HEK293T (cell line): ENCODE results near the gene CHD6.

Experiments used
- CTCF ChIA-PET: fragments of 350-600 bp; formaldehyde crosslinking; extraction: SDS; loops from one replicate; lab custom pipeline; 2021; ENCODE audit warnings: antibody characterized with exemption, inconsistent platforms; lab: Yijun Ruan, JAX
- POLR2A ChIA-PET: fragments of 350-600 bp; formaldehyde crosslinking; extraction: SDS; loops from one replicate; lab custom pipeline; 2020; ENCODE audit warnings: antibody characterized with exemption, inconsistent platforms; lab: Yijun Ruan, JAX
- DNase-seq: peaks from one replicate; pipeline ENCODE4 v3.0.0; 2012; ENCODE audit warnings: mixed read lengths; ENCODE audit errors: extremely low spot score
- ARNT ChIP-seq: fragments of 450-650 bp; IDR thresholded peaks from 2 replicates; pipeline ENCODE4 v1.6.1; 2017; ENCODE audit warnings: mild to moderate bottlenecking
- BHLHE40 ChIP-seq: fragments of 450-650 bp; IDR thresholded peaks from 2 replicates; pipeline ENCODE4 v1.6.1; 2016; ENCODE audit warnings: mild to moderate bottlenecking, moderate library complexity, borderline replicate concordance
- CTBP1 ChIP-seq: fragments of 450-650 bp; IDR thresholded peaks from 2 replicates; pipeline ENCODE4 v1.6.1; 2016; ENCODE audit warnings: borderline replicate concordance
- ELF4 ChIP-seq: fragments of 450-650 bp; IDR thresholded peaks from 2 replicates; pipeline ENCODE4 v1.6.1; 2017; ENCODE audit warnings: antibody characterized with exemption
- FOXA1 ChIP-seq: fragments of 450-650 bp; IDR thresholded peaks from 2 replicates; pipeline ENCODE4 v1.6.1; 2016; ENCODE audit warnings: mild to moderate bottlenecking
- FOXK2 ChIP-seq: fragments of 450-650 bp; IDR thresholded peaks from 2 replicates; pipeline ENCODE4 v1.6.1; 2016; ENCODE audit warnings: mild to moderate bottlenecking
- FOXM1 ChIP-seq: fragments of 450-650 bp; IDR thresholded peaks from 2 replicates; pipeline ENCODE4 v1.6.1; 2017; ENCODE audit warnings: mild to moderate bottlenecking, borderline replicate concordance
- HDGF ChIP-seq: fragments of 450-650 bp; IDR thresholded peaks from 2 replicates; pipeline ENCODE4 v1.6.1; 2017; ENCODE audit warnings: antibody characterized with exemption, borderline replicate concordance
- L3MBTL2 ChIP-seq: fragments of 450-650 bp; conservative IDR thresholded peaks from 2 replicates; pipeline ENCODE4 v1.6.1; 2016; ENCODE audit warnings: mild to moderate bottlenecking
- LEF1 ChIP-seq: fragments of 450-650 bp; IDR thresholded peaks from 2 replicates; pipeline ENCODE4 v1.6.1; 2017; ENCODE audit warnings: mild to moderate bottlenecking, borderline replicate concordance
- NFRKB ChIP-seq: fragments of 450-650 bp; IDR thresholded peaks from 2 replicates; pipeline ENCODE4 v1.6.1; 2016; ENCODE audit warnings: mild to moderate bottlenecking, moderate library complexity
- SP1 ChIP-seq: fragments of 450-650 bp; IDR thresholded peaks from 2 replicates; pipeline ENCODE4 v1.6.1; 2017
- SUZ12 ChIP-seq: fragments of 450-650 bp; IDR thresholded peaks from 2 replicates; pipeline ENCODE4 v1.6.1; 2016; ENCODE audit warnings: mild to moderate bottlenecking
- TARDBP ChIP-seq: fragments of 450-650 bp; IDR thresholded peaks from 2 replicates; pipeline ENCODE4 v1.6.1; 2016
- ZNF384 ChIP-seq: fragments of 450-650 bp; IDR thresholded peaks from 2 replicates; pipeline ENCODE4 v1.6.1; 2016
- TF ChIP-seq, protein P1 (sequence below): fragments of 450-650 bp; IDR thresholded peaks from 2 replicates; pipeline ENCODE4 v1.6.1; 2016

Gene CHD6

DNA sequence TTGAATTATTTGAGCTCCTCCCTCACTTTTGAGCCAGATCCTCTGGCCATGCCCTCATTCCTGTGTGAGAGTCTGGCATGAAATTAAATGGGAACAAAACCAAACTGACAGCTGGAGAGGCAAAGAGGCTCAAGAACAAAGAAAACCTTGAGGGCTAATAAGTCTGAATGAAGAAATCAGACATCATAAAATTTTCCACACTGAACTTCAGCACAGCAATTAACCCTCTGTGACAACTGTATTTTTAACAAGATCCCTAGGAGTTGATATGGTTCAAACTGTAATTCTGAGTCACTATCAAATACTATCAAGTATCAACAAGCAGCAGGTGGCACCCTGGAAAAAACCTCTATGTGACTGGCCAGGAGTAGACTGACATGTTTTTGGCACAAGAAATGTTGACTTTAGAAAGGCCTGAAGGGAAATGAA lies 142.2 kb downstream of the CHD6 start:
- no peak for DNase-seq
- TF ChIP-seq, protein P1, sequence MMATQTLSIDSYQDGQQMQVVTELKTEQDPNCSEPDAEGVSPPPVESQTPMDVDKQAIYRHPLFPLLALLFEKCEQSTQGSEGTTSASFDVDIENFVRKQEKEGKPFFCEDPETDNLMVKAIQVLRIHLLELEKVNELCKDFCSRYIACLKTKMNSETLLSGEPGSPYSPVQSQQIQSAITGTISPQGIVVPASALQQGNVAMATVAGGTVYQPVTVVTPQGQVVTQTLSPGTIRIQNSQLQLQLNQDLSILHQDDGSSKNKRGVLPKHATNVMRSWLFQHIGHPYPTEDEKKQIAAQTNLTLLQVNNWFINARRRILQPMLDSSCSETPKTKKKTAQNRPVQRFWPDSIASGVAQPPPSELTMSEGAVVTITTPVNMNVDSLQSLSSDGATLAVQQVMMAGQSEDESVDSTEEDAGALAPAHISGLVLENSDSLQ, result peak; percentile 71
- TF ChIP-seq ELF4 (no peak), CTBP1 (no peak)
- CTCF ChIA-PET, result no interaction called here
- POLR2A ChIA-PET, result no interaction called here

DNA sequence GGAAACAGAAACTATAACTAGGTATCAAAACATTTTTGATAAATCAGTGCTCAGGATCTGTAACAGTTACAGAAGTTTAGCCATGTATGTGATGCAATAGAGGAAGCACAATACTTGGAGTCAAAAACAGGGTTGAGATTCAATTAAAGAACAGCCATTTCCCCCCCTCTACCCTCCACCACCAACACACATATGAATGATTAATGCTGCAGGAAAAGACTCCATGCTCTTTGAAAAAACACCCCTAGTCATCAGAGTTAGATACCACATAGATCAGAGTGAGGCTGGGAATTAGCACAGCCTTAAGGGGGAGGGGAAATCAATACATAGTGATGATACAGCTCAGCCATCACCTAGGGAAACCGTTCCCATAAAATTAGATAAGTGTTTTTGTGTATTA lies 142.7 kb downstream of the CHD6 start:
- TF ChIP-seq SUZ12, result no peak
- TF ChIP-seq ARNT, result no peak
- no peak for TF ChIP-seq HDGF
- no peak for TF ChIP-seq LEF1
- TF ChIP-seq FOXM1, result no peak
- no peak for TF ChIP-seq TARDBP
- TF ChIP-seq BHLHE40, result no peak
- no peak for TF ChIP-seq SP1
- TF ChIP-seq, protein P1, result no peak
- TF ChIP-seq CTBP1, result no peak
- TF ChIP-seq FOXA1, result no peak
- no peak for TF ChIP-seq NFRKB
- no peak for TF ChIP-seq ZNF384
- TF ChIP-seq FOXK2, result no peak
- no peak for TF ChIP-seq L3MBTL2
- no peak for TF ChIP-seq ELF4
- POLR2A ChIA-PET, result no interaction called here
- DNase-seq, result no peak
- CTCF ChIA-PET, result no interaction called here

DNA sequence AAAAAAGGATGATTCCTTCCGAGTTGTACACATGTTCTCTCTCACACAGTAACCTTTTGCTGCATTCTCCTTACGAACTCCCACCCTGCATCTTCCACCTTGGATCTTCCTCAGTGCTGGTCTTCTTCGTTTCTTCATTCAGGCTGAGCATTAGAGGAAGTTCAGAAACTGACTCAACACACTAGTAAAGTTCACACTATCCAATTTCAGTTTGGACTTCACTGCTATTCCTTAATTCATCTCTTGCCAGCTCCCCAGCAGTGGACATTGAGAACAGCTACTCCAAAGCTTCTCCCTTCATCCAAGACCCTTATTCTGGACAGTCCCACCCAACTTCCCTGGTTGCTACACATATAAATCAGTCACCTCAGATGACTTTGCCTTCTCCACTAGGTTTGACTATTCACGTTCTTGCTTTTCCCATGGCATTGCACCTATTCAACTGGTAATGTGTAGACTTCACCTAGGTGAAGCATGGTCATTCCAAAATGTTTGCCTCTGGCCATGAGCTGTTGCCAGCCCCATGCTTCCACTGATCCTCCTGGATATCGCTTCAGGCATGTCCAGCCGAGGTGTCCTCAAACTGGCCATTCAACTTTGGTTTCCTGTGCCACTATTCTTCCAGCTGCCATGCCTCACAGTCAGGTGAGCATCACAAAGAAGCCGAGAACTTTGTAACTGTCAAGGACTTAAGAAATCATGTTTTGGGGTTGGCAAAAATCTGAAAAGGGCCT lies 147.6 kb downstream of the CHD6 start:
- CTCF ChIA-PET, result no interaction called here
- TF ChIP-seq SUZ12 (no peak), BHLHE40 (no peak), LEF1 (no peak), L3MBTL2 (no peak), ARNT (no peak), SP1 (no peak), FOXA1 (no peak), ZNF384 (no peak), ELF4 (no peak), NFRKB (no peak), FOXK2 (no peak), FOXM1 (no peak), TARDBP (no peak), HDGF (no peak), CTBP1 (no peak)
- TF ChIP-seq, protein P1, result no peak
- POLR2A ChIA-PET, result no interaction called here
- DNase-seq, result no peak

DNA sequence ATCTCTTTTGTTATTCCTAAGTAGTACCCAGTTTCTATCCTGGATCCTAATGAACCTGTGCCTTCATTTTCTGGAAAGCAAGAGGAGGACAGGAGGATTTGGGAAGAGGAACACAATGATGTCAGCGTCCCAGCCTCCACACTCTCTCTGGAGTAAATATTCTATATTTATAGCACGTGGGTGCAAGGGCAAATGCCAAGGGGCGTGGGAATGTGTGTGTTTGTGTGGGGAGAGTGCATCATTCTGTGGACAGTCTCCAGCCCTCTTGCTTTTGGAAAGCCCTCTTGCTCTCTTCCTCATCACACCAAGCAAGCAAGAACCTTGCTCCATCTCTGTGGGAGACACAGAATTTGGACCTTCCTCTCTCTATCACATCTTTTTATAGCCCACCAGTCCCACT lies 148.3 kb downstream of the CHD6 start:
- TF ChIP-seq TARDBP (no peak), FOXA1 (no peak), FOXM1 (no peak), SP1 (no peak), ELF4 (no peak)
- no peak for DNase-seq
- ChIA-PET CTCF (no interaction called here), POLR2A (no interaction called here)

DNA sequence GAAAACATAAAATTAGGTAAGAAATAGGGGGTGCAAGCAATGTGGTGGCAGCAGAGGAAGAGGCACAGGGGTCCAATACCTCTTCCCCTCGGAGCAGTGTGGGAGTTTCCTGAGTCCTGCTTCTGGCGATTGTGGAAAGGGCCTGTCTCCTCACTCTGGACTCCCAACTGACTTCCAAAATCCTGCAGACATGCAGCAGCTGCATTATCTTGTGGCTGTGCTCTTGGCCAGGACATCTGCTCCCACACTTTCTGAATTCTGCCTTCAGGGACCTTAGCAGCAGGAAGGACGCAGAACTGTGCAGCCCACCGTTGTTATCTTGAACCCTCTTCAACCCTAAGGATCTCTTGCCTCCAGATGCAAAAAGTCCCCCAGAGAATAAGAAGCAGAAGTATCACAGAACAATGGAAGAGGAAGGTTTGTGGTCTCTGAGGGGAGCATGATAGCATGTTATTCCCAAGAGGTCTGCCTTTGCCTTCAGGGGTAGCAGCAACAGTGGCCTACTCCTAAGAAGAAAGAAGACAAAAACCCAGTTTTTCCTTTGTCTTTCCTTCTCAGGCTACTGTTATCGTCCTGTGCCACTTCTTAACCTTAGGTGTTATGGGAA lies 149.1 kb downstream of the CHD6 start:
- no peak for TF ChIP-seq ZNF384
- no peak for TF ChIP-seq LEF1
- no peak for TF ChIP-seq TARDBP
- no peak for TF ChIP-seq BHLHE40
- TF ChIP-seq ELF4, result no peak
- no peak for TF ChIP-seq SUZ12
- no peak for TF ChIP-seq FOXK2
- TF ChIP-seq FOXM1, result no peak
- no peak for TF ChIP-seq CTBP1
- TF ChIP-seq L3MBTL2, result no peak
- TF ChIP-seq NFRKB, result no peak
- no peak for TF ChIP-seq SP1
- TF ChIP-seq, protein P1, result no peak
- TF ChIP-seq FOXA1, result no peak
- TF ChIP-seq ARNT, result no peak
- TF ChIP-seq HDGF, result no peak
- ChIA-PET POLR2A (no interaction called here), CTCF (no interaction called here)
- no peak for DNase-seq
